ENCODE results near the gene TMEM119. TPM values are rescaled to one million over a fixed set of nuclear protein-coding genes. Genes with fewer than 3 reads are reported as not detected.

The TMEM119 gene
- total and polyA plus RNA-seq, 2 of the 13 experiments (the other 11 are each of a cell fraction or from before 2014, with no cell fraction given), result not detected

DNA sequence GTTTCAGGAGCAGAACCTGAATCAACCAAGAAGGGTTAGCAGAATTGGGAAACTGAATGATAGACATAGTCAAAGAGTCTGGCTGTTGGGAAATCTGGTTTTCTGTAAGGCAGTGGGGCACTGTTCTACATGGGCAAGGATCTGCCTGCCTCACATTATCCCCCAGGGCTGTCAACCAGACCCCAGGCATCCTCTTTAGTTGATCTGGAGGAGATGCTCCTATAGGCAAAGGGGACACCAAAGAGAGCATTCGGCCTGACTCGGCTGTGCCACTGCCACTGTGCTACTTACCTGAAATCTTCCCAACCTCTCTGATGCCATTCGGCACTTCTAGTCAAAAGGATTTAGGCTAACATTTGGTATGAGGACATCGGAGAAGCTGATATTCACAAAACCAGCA lies 31.4 kb downstream of the TMEM119 start:
- ChIA-PET POLR2A (interaction anchor here (0.5 kb wide), 1 partner anchor 191 kb away, joined by 3 read pairs; no protein-coding TSS in a partner anchor), CTCF (ENCODE audit: low intra/inter-chr PET ratio, low total read pairs) (no interaction called here)
- Histone ChIP-seq H3K9me3 (ENCODE audit: low read length) (no peaks in the 10 kb centered on the region), H3K4me1 (ENCODE audit: insufficient read depth, low read length) (peaks cover 7% of the 10 kb centered on the region), H3K79me2 (ENCODE audit: insufficient read depth, low read length) (peaks cover 17% of the 10 kb centered on the region), H3K4me2 (ENCODE audit: low read depth, low read length) (no peak overlapping the region), H3K36me3 (replicated peaks in 1 of 2; ENCODE audit: control insufficient read depth in 1 of 2, insufficient read depth in 2 of 2, low read length in 2 of 2) (peaks cover 20 to 55% of the 10 kb centered on the region in 2 experiments), H3K27ac (ENCODE audit: extremely low read length, insufficient read depth, low read length) (no peak overlapping the region), H3K9ac (ENCODE audit: insufficient read depth, low read depth, low read length) (no peak overlapping the region), H4K20me1 (ENCODE audit: insufficient read depth, low read length) (no peaks in the 10 kb centered on the region; the same call in 1 of the 2 replicates), H2AFZ (ENCODE audit: low read length) (no peak overlapping the region), H3K27me3 (ENCODE audit: control insufficient read depth in 1 of 2, insufficient read depth in 2 of 2, low read length in 2 of 2) (no peaks in the 10 kb centered on the region; a peak in 1 of 5 replicates), H3K4me3 (replicated peaks in 1 of 3; ENCODE audit: insufficient read depth in 1 of 3, low read depth in 2 of 3, low read length in 3 of 3) (no peak overlapping the region)
- in situ Hi-C loops (cut with HindIII; ENCODE audit: extremely low pct_ligation_motif_present, low pct_unique_long_range_greater_than_20kb), result loop anchor here (5.0 to 10.0 kb wide), 2 partner anchors 51 to 238 kb away; no protein-coding TSS in a partner anchor
- FAIRE-seq (no peak), ATAC-seq (no peak), DNase-seq (ENCODE audit: low spot score) (no peak)
- intact Hi-C loops (cut with micrococcal nuclease; ENCODE audit: unreplicated experiment), result no loop called here
- no TSS peak for BruUV-seq (replicated peaks)
- 100% methylated on average over 4 of the region's 4 CpGs for WGBS (ENCODE audit: low lambda C conversion rate)
- TF ChIP-seq ZNF225 (CRISPR knock-in tag; IDR thresholded peaks at IDR 0.05), result no peak
- no peak for TF ChIP-seq ZNF747 (CRISPR knock-in tag; IDR thresholded peaks at IDR 0.05; ENCODE audit: borderline replicate concordance)
- TF ChIP-seq, protein P1, sequence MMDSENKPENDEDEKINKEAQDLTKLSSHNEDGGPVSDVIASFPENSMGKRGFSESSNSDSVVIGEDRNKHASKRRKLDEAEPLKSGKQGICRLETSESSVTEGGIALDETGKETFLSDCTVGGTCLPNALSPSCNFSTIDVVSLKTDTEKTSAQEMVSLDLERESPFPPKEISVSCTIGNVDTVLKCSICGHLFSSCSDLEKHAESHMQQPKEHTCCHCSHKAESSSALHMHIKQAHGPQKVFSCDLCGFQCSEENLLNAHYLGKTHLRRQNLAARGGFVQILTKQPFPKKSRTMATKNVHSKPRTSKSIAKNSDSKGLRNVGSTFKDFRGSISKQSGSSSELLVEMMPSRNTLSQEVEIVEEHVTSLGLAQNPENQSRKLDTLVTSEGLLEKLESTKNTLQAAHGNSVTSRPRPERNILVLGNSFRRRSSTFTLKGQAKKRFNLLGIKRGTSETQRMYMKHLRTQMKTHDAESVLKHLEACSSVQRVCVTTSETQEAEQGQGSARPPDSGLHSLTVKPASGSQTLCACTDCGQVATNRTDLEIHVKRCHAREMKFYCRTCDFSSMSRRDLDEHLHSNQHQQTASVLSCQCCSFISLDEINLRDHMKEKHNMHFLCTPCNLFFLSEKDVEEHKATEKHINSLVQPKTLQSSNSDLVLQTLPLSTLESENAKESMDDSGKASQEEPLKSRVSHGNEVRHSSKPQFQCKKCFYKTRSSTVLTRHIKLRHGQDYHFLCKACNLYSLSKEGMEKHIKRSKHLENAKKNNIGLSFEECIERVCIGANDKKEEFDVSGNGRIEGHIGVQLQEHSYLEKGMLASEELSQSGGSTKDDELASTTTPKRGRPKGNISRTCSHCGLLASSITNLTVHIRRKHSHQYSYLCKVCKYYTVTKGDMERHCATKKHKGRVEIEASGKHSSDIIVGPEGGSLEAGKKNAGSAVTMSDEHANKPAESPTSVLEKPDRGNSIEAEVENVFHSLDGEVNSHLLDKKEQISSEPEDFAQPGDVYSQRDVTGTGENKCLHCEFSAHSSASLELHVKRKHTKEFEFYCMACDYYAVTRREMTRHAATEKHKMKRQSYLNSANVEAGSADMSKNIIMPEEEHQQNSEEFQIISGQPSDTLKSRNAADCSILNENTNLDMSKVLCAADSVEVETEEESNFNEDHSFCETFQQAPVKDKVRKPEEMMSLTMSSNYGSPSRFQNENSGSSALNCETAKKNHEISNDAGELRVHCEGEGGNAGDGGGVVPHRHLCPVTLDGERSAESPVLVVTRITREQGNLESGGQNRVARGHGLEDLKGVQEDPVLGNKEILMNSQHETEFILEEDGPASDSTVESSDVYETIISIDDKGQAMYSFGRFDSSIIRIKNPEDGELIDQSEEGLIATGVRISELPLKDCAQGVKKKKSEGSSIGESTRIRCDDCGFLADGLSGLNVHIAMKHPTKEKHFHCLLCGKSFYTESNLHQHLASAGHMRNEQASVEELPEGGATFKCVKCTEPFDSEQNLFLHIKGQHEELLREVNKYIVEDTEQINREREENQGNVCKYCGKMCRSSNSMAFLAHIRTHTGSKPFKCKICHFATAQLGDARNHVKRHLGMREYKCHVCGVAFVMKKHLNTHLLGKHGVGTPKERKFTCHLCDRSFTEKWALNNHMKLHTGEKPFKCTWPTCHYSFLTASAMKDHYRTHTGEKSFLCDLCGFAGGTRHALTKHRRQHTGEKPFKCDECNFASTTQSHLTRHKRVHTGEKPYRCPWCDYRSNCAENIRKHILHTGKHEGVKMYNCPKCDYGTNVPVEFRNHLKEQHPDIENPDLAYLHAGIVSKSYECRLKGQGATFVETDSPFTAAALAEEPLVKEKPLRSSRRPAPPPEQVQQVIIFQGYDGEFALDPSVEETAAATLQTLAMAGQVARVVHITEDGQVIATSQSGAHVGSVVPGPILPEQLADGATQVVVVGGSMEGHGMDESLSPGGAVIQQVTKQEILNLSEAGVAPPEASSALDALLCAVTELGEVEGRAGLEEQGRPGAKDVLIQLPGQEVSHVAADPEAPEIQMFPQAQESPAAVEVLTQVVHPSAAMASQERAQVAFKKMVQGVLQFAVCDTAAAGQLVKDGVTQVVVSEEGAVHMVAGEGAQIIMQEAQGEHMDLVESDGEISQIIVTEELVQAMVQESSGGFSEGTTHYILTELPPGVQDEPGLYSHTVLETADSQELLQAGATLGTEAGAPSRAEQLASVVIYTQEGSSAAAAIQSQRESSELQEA (CRISPR knock-in tag; IDR thresholded peaks at IDR 0.05; ENCODE audit: not compliant biosample characterization), result no peak
- no peak for TF ChIP-seq NFKBIZ (CRISPR knock-in tag; IDR thresholded peaks at IDR 0.05)
- no peak for TF ChIP-seq SALL2 (CRISPR knock-in tag; IDR thresholded peaks at IDR 0.05)
- TF ChIP-seq TBX3 (IDR thresholded peaks at IDR 0.05; ENCODE audit: borderline replicate concordance), result no peak
- TF ChIP-seq ZNF589 (CRISPR knock-in tag; conservative IDR thresholded peaks at IDR 0.05), result no peak
- TF ChIP-seq SMARCC2 (IDR thresholded peaks at IDR 0.05), result no peak
- TF ChIP-seq HIVEP1 (CRISPR knock-in tag; IDR thresholded peaks at IDR 0.05), result no peak
- TF ChIP-seq SIX1 (CRISPR knock-in tag; IDR thresholded peaks at IDR 0.05; ENCODE audit: borderline replicate concordance), result no peak
- TF ChIP-seq FOXJ3 (CRISPR knock-in tag; IDR thresholded peaks at IDR 0.05; ENCODE audit: borderline replicate concordance), result no peak
- no peak for TF ChIP-seq ZNF777 (CRISPR knock-in tag; IDR thresholded peaks at IDR 0.05)
- TF ChIP-seq, protein P2, sequence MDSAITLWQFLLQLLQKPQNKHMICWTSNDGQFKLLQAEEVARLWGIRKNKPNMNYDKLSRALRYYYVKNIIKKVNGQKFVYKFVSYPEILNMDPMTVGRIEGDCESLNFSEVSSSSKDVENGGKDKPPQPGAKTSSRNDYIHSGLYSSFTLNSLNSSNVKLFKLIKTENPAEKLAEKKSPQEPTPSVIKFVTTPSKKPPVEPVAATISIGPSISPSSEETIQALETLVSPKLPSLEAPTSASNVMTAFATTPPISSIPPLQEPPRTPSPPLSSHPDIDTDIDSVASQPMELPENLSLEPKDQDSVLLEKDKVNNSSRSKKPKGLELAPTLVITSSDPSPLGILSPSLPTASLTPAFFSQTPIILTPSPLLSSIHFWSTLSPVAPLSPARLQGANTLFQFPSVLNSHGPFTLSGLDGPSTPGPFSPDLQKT (CRISPR knock-in tag; IDR thresholded peaks at IDR 0.05; ENCODE audit: borderline replicate concordance), result no peak
